ENCODE measurements around the gene TNIK. TPM values are rescaled to one million over a fixed set of nuclear protein-coding genes. Genes with fewer than 3 reads are reported as not detected.

Gene TNIK
- total RNA-seq, 6 experiments from 2014 or later = 10.6 to 17.2 (median 11.8) TPM

DNA sequence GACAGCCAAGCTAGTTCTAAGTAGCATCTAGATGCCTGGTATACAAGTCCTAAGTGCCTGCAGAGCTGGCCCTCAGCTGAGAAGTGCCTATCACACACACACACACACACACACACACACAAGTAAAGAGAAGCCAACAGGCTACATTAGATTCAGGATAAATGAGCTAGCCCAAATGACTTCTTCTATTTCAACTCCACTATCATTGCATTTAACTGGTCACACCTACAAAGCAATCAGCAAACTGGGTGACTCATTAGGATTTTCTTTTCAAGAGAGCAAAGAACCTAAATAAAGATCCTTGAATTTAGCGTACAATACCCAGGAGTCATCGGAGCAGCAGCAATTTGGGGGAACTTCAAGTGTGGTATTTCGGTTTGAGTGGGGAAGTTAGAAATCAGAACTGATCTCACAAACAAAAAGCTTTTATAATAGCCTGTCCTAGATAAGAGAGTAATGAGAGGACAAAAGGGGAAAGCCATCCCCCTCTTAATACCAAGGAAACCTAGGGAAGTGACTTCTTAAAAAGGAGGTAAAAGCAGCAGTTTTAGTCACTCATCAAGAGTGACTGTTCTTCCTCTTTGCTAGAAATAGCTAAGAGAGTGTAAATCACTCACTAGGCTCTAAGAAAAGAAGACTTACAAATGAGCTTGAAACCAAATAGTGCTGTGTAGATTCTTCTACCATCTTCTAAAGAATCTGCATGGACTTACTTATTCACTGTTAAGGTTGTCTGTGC is 112.7 kb downstream of the TNIK start:
- Mint-ChIP-seq H3K36me3 (ENCODE audit: low read depth) (peaks cover 11% of the 10 kb centered on the region; the same call in 1 of the 2 replicates), H3K4me3 (peak overlapping the region; percentile 5; the same call in 1 of the 2 replicates), H3K9me3 (no peaks in the 10 kb centered on the region), H3K27me3 (ENCODE audit: insufficient read depth) (no peaks in the 10 kb centered on the region), H3K4me1 (ENCODE audit: low read depth) (peaks cover 65% of the 10 kb centered on the region), H3K27ac (0 out of 2 replicates have a peak overlapping the region, but pooled peaks have one; percentile 1)
- no peak for DNase-seq
- TF ChIP-seq, protein P1, sequence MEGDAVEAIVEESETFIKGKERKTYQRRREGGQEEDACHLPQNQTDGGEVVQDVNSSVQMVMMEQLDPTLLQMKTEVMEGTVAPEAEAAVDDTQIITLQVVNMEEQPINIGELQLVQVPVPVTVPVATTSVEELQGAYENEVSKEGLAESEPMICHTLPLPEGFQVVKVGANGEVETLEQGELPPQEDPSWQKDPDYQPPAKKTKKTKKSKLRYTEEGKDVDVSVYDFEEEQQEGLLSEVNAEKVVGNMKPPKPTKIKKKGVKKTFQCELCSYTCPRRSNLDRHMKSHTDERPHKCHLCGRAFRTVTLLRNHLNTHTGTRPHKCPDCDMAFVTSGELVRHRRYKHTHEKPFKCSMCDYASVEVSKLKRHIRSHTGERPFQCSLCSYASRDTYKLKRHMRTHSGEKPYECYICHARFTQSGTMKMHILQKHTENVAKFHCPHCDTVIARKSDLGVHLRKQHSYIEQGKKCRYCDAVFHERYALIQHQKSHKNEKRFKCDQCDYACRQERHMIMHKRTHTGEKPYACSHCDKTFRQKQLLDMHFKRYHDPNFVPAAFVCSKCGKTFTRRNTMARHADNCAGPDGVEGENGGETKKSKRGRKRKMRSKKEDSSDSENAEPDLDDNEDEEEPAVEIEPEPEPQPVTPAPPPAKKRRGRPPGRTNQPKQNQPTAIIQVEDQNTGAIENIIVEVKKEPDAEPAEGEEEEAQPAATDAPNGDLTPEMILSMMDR (IDR thresholded peaks at IDR 0.05) = no peak

DNA sequence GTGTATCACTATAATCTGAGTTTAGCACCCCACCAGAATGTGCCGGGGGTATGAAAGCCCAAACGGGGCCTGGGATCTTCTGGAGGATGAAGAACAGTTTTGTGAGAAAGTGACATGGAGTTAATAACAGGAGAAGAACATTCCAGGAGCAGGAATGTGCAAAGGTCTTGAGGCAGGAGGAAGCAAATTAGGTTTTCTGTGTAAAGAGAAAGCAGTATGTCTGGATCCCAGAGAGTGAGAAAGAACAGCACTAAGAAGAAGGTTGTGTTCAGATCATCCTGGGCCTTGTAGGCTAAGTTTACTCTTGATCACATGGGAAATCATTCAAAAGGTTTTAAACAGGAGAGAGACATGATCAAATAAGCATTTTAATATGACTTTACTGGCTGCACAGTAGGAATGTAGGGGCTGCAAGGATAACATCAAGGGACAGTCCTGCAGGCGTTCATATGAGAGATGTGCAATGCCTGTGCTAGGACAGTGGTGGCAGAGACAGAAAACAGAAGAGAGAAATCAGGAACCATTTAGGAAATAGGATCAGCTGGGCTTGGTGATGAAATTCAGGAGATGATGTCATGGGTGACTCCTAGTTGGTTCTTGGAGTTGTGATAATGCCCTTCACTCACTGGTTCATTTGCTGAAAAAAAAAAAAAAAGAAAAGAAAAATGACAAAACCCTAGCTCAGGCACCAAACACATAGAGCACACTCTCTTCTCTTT is 113.5 kb downstream of the TNIK start:
- Mint-ChIP-seq H3K27ac (no peak overlapping the region), H3K4me3 (no peak overlapping the region), H3K9me3 (no peaks in the 10 kb centered on the region), H3K27me3 (ENCODE audit: insufficient read depth) (no peaks in the 10 kb centered on the region), H3K36me3 (ENCODE audit: low read depth) (peaks cover 11% of the 10 kb centered on the region; the same call in 1 of the 2 replicates), H3K4me1 (ENCODE audit: low read depth) (peaks cover 58% of the 10 kb centered on the region)
- TF ChIP-seq, protein P1 (IDR thresholded peaks at IDR 0.05) = no peak
- DNase-seq = no peak

DNA sequence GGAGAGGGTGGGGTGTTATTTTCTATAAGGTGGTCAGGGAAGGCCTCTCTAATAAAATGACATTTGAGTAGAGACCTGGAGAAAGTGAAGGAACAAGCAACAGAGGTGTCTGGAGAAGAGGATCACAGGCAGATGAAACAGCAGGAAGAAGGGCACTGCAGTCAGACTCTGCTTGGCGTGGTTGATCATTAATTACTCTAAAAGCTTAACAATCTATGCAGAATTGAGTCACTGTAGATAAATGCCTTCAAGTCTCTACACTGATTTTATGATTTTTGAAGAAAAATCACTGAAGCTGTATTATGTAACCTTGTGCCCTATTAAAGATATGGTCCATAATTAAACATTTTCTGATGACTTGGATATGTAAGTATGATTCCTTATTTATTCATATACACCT is 114.2 kb downstream of the TNIK start:
- H3K9me3 Mint-ChIP-seq = no peaks in the 10 kb centered on the region
- DNase-seq = no peak
- TF ChIP-seq, protein P1 (IDR thresholded peaks at IDR 0.05) = no peak

DNA sequence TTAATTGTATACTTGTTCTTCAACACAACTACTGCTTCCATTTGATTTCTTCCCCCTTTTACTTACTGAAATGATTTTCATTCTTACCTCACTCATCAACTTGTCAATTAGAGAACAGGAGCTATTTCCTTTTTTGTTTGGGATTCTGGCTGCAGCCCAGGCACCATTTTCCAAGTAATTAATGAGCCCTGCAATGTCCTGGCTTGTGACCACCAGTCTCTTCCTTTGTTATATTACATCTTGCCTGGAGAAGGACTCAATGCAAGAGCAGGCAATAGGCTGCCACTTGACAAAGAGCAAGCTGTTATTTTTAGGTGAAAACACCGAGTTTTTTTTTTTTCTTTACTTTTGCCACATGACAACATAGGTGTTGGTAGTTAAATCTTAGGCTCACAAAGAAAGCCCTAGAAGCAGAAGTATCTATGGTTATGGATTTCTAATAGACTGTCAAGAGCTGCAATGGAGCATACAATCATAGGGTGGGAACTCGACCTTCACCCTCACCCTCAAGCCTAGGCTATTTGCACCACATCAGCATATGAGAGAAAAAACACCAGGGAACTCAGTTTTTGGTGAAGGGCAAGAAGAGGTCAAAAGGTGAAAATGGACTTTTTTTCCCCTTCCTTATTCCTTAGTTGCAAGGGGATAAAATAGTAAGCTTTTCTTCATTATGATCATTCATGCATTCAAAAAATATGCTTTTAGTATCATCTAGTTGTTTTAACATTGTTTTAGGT is 114.9 kb downstream of the TNIK start:
- H3K4me3 Mint-ChIP-seq = no peak overlapping the region
- no peak overlapping the region for H3K27ac Mint-ChIP-seq
- H3K27me3 Mint-ChIP-seq (ENCODE audit: insufficient read depth) = no peaks in the 10 kb centered on the region
- DNase-seq = no peak
- no peaks in the 10 kb centered on the region for H3K9me3 Mint-ChIP-seq
- peaks cover 46% of the 10 kb centered on the region for H3K4me1 Mint-ChIP-seq (ENCODE audit: low read depth)
- TF ChIP-seq, protein P1 (IDR thresholded peaks at IDR 0.05) = no peak
- peaks cover 11% of the 10 kb centered on the region; the same call in 1 of the 2 replicates for H3K36me3 Mint-ChIP-seq (ENCODE audit: low read depth)

More for the DNA sequence above, 114.2 kb downstream of the TNIK start:
- Mint-ChIP-seq H3K4me3 (no peak overlapping the region), H3K4me1 (ENCODE audit: low read depth) (peaks cover 51% of the 10 kb centered on the region), H3K27me3 (ENCODE audit: insufficient read depth) (no peaks in the 10 kb centered on the region), H3K27ac (no peak overlapping the region), H3K36me3 (ENCODE audit: low read depth) (peaks cover 11% of the 10 kb centered on the region; the same call in 1 of the 2 replicates)

DNA sequence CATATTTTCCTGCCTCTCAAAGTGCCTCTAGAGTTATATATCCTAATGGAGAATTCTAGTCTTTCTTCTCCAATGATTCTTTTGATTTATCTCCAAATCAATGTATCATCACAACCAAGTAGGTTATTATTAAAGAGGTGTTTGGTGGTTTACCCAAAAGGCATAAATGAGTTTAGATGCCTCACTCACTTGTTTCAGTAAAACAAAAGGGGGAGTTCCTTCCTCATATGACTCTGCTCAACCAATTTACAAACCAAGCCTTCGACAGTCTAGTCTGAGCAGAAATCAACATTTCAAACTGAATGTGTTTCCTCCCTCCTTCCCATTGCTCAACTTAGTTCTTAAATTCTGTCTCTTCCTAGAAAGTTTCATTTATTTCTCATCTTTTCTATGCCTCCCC is 116.5 kb downstream of the TNIK start:
- H3K4me1 Mint-ChIP-seq (ENCODE audit: low read depth) = peaks cover 31% of the 10 kb centered on the region
- TF ChIP-seq, protein P1 (IDR thresholded peaks at IDR 0.05) = no peak
- no peak overlapping the region for H3K4me3 Mint-ChIP-seq
- no peak for DNase-seq
- no peak overlapping the region for H3K27ac Mint-ChIP-seq
- H3K36me3 Mint-ChIP-seq (ENCODE audit: low read depth) = peaks cover 11% of the 10 kb centered on the region; the same call in 1 of the 2 replicates
- H3K9me3 Mint-ChIP-seq = no peaks in the 10 kb centered on the region
- H3K27me3 Mint-ChIP-seq (ENCODE audit: insufficient read depth) = no peaks in the 10 kb centered on the region

Measured in HFFc6 (cell line).